ENCODE measurements around the gene PTPN4. TPM values are rescaled to one million over a fixed set of nuclear protein-coding genes. Genes with fewer than 3 reads are reported as not detected.

The PTPN4 gene
- total and polyA plus RNA-seq, 9 of the 15 experiments (the other 6 are each of a cell fraction or from before 2014, with no cell fraction given), result 5.0 to 32.8 (median 27.3) TPM

GRCh38 chr2:119759451-119760236 is at the start of gene PTPN4 (continued):
- TF ChIP-seq ZNF668 (CRISPR knock-in tag; IDR thresholded peaks at IDR 0.05), result no peak
- no peak for TF ChIP-seq ZNF140 (CRISPR knock-in tag; IDR thresholded peaks at IDR 0.05)
- TF ChIP-seq GTF2B (IDR thresholded peaks at IDR 0.05; ENCODE audit: extremely low read depth, insufficient read length), result no peak
- peak; percentile 69 for TF ChIP-seq ATF3 (IDR thresholded peaks at IDR 0.05)
- no peak for TF ChIP-seq ATF3 (CRISPR knock-in tag; conservative IDR thresholded peaks at IDR 0.05)
- no peak for TF ChIP-seq ZBTB43 (CRISPR knock-in tag; IDR thresholded peaks at IDR 0.05)
- TF ChIP-seq ZNF280B (CRISPR knock-in tag; IDR thresholded peaks at IDR 0.05), result no peak
- peak; percentile 75 for TF ChIP-seq PRDM10 (IDR thresholded peaks at IDR 0.05; ENCODE audit: partially characterized antibody)
- TF ChIP-seq L3MBTL2 (IDR thresholded peaks at IDR 0.05), result peak; percentile 88
- no peak for TF ChIP-seq NR1H2 (CRISPR knock-in tag; IDR thresholded peaks at IDR 0.05)
- TF ChIP-seq DIDO1 (tag; IDR thresholded peaks at IDR 0.05; ENCODE audit: low read depth), result 0 out of 2 replicates have a peak, but pooled peaks have one; percentile 17
- no peak for TF ChIP-seq PYGO2 (tag; IDR thresholded peaks at IDR 0.05)
- TF ChIP-seq ZNF551 (CRISPR knock-in tag; IDR thresholded peaks at IDR 0.05), result no peak
- peak; percentile 71 for TF ChIP-seq CBX1 (IDR thresholded peaks at IDR 0.05; ENCODE audit: low read depth)
- TF ChIP-seq BCL6 (CRISPR knock-in tag; IDR thresholded peaks at IDR 0.05), result no peak
- TF ChIP-seq RBM15 (IDR thresholded peaks at IDR 0.05; ENCODE audit: insufficient read depth, low read length), result no peak
- no peak for TF ChIP-seq PTTG1 (tag; IDR thresholded peaks at IDR 0.05; ENCODE audit: low read depth)
- TF ChIP-seq ZNF696 (CRISPR knock-in tag; conservative IDR thresholded peaks at IDR 0.05), result no peak
- TF ChIP-seq JUN (IDR thresholded peaks at IDR 0.05; ENCODE audit: borderline replicate concordance, low read depth, low read length), result peak; percentile 42; the same call in 1 of the 2 replicates
- no peak; the same call in 1 of the 2 replicates for TF ChIP-seq JUN (CRISPR knock-in tag; IDR thresholded peaks at IDR 0.05; ENCODE audit: borderline replicate concordance)

Measured in K562 (cell line).